K562 treated with DMSO at 1 percent for 4 hours (cell line): ENCODE data around the gene BOD1L2. TPM values are rescaled to one million over a fixed set of nuclear protein-coding genes. Genes with fewer than 3 reads are reported as not detected.

ENCODE experiments used
- total RNA-seq: library from RNA; unstranded; fragments of 300-600 nt; gene quantifications from 2 replicates; pipeline ENCODE4 v1.2.3, GENCODE V29; 2022; ENCODE audit not compliant: insufficient read depth

Gene BOD1L2
- not detected in 2 replicates for total RNA-seq

DNA sequence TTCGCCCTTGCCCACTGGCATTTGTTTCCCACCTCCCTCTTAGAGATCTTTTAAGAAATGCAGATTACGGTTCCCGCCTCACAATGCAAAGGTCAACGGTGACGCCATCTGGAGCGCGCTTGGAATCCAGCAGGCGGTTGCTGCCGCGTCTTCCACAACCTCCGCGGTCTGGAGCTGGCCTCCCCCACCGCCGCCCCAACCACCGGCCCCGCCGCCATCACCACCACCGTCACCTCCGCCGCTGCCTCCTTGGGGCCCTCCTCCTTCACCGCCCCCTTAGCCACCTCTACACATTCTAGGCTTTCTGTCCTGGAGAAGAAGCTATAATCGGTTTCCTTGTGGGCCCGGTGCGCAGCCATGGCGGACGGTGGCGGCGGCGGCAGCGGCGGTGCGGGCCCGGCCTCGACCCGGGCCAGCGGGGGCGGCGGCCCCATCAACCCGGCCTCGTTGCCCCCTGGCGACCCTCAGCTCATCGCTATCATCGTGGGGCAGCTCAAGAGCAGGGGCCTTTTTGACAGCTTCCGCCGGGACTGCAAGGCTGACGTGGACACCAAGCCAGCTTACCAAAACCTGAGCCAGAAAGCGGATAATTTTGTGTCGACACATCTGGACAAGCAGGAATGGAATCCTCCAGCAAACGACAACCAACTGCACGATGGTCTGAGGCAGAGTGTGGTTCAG is at the start of gene BOD1L2:
Gene BOD1L2 (plus strand): TSS at position 132 of the 681 bp plus-strand sequence. CDS start 226 bp downstream, at position 358.

Other genes starting within 250 kb of the BOD1L2 start
- not detected in 2 replicates for gene ST8SIA3, start 205.5 kb downstream of the BOD1L2 start, total RNA-seq